GM12873 (cell line): ENCODE measurements around the gene KRTAP4-12.

Source experiments
- TF ChIP-seq, protein P1 (sequence below): IDR thresholded peaks from 2 replicates; pipeline ENCODE4 v1.5.1; 2012; ENCODE audit warnings: low read depth, mild to moderate bottlenecking, moderate library complexity, low read length, control low read depth; ENCODE audit not compliant: insufficient read depth; ENCODE audit errors: missing control alignments

KRTAP4-12 gene

DNA sequence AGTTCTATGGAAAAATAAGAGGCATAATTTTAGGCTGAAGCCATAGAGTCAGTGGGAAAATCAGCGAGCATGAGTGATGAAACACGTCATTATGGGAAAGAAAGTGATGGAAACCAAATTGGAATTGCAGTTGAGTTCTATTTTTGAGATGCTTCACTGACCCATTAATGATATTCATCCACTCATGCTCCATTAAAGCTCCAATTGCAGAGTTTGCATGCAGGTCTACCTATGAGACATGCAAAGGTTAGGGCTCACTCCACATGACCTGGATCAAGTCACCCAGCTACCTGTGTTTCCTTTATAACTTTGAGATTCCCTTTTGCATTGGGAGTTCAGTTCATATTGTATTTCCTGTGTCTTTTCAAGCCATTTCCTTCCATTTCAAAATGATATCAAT is 50.3 kb downstream of the KRTAP4-12 start:
- TF ChIP-seq, protein P1, sequence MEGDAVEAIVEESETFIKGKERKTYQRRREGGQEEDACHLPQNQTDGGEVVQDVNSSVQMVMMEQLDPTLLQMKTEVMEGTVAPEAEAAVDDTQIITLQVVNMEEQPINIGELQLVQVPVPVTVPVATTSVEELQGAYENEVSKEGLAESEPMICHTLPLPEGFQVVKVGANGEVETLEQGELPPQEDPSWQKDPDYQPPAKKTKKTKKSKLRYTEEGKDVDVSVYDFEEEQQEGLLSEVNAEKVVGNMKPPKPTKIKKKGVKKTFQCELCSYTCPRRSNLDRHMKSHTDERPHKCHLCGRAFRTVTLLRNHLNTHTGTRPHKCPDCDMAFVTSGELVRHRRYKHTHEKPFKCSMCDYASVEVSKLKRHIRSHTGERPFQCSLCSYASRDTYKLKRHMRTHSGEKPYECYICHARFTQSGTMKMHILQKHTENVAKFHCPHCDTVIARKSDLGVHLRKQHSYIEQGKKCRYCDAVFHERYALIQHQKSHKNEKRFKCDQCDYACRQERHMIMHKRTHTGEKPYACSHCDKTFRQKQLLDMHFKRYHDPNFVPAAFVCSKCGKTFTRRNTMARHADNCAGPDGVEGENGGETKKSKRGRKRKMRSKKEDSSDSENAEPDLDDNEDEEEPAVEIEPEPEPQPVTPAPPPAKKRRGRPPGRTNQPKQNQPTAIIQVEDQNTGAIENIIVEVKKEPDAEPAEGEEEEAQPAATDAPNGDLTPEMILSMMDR = no peak
